Neutrophil (primary cell): ENCODE data around the gene TMEM51.

ENCODE experiments used
- H3K27ac ChIP-seq: fragments of 200-600 bp; sonication (generic); 2 replicates; pipeline ENCODE4 v1.5.1; 2016; ENCODE audit warnings: mild to moderate bottlenecking, moderate library complexity
- H3K27me3 ChIP-seq: fragments of 200-600 bp; sonication (generic); 2 replicates; pipeline ENCODE4 v1.6.0; 2016; ENCODE audit warnings: mild to moderate bottlenecking
- H3K36me3 ChIP-seq: fragments of 200-600 bp; sonication (generic); 2 replicates; pipeline ENCODE4 v1.5.1; 2017
- H3K4me1 ChIP-seq, 2 experiments: fragments of 200-600 bp in 1 of 2; sonication (generic) in 1 of 2; 1 replicate in 1 of 2; 2 replicates in 1 of 2; pipeline versions ENCODE4 v1.5.1 to v1.6.1; 2013 to 2016; ENCODE audit warnings: low read depth in 1 of 2, low read length in 1 of 2, mild to moderate bottlenecking in 1 of 2, moderate library complexity in 1 of 2; ENCODE audit not compliant: control insufficient read depth in 1 of 2, insufficient read depth in 1 of 2
- H3K4me3 ChIP-seq, 2 experiments: fragments of 200-600 bp in 1 of 2; sonication (generic) in 1 of 2; 1 replicate in 1 of 2; 2 replicates in 1 of 2; pipeline ENCODE4 v1.5.1; 2013 to 2016; ENCODE audit warnings: low read depth in 1 of 2, low read length in 1 of 2, mild to moderate bottlenecking in 1 of 2, moderate library complexity in 1 of 2
- H3K9me3 ChIP-seq: fragments of 200-600 bp; sonication (generic); 2 replicates; pipeline ENCODE4 v1.5.1; 2016
- CTCF ChIP-seq: fragments of 200-600 bp; sonication (generic); IDR thresholded peaks from 2 replicates; pipeline ENCODE4 v1.5.1; 2016; ENCODE audit warnings: antibody characterized with exemption

TMEM51 gene

GRCh38 chr1:15213341-15213821 lies 59.8 kb downstream of the TMEM51 start:
- no peaks in the 10 kb centered on the region for H3K36me3 ChIP-seq
- peaks cover 3 to 26% of the 10 kb centered on the region in 2 experiments for H3K4me1 ChIP-seq

GRCh38 chr1:15214527-15214926 lies 61.0 kb downstream of the TMEM51 start:
- TF ChIP-seq CTCF: no peak
- Histone ChIP-seq H3K9me3 (no peaks in the 10 kb centered on the region), H3K4me3 (no peak overlapping the region), H3K27me3 (no peaks in the 10 kb centered on the region), H3K36me3 (no peaks in the 10 kb centered on the region), H3K27ac (no peak overlapping the region), H3K4me1 (peaks cover 3 to 26% of the 10 kb centered on the region in 2 experiments)

More at GRCh38 chr1:15213341-15213821, 59.8 kb downstream of the TMEM51 start:
- no peaks in the 10 kb centered on the region for H3K27me3 ChIP-seq
- no peak for TF ChIP-seq CTCF
- H3K4me3 ChIP-seq: no peak overlapping the region
- no peaks in the 10 kb centered on the region for H3K9me3 ChIP-seq
- no peak overlapping the region for H3K27ac ChIP-seq

GRCh38 chr1:15215116-15215515 lies 61.6 kb downstream of the TMEM51 start:
- no peaks in the 10 kb centered on the region for H3K36me3 ChIP-seq
- peaks cover 3 to 26% of the 10 kb centered on the region in 2 experiments for H3K4me1 ChIP-seq
- H3K27me3 ChIP-seq: no peaks in the 10 kb centered on the region
- H3K9me3 ChIP-seq: no peaks in the 10 kb centered on the region
- TF ChIP-seq CTCF: no peak
- no peak overlapping the region for H3K27ac ChIP-seq
- no peak overlapping the region for H3K4me3 ChIP-seq

GRCh38 chr1:15217654-15218053 lies 64.1 kb downstream of the TMEM51 start:
- Histone ChIP-seq H3K9me3 (no peaks in the 10 kb centered on the region), H3K27me3 (no peaks in the 10 kb centered on the region), H3K36me3 (no peaks in the 10 kb centered on the region), H3K4me3 (no peak overlapping the region), H3K27ac (no peak overlapping the region), H3K4me1 (peaks cover 3 to 22% of the 10 kb centered on the region in 2 experiments)
- no peak for TF ChIP-seq CTCF

GRCh38 chr1:15218287-15219279 lies 65.0 kb downstream of the TMEM51 start:
- Histone ChIP-seq H3K4me1 (peaks cover under 1 to 17% of the 10 kb centered on the region in 2 experiments), H3K9me3 (no peaks in the 10 kb centered on the region), H3K4me3 (no peak overlapping the region), H3K36me3 (no peaks in the 10 kb centered on the region), H3K27ac (no peak overlapping the region), H3K27me3 (no peaks in the 10 kb centered on the region)
- no peak for TF ChIP-seq CTCF
